Colon (tissue), 2 donors: Measurements from ENCODE around the gene GRHL3.
"Not testable (repeated sequence)": the region's sequence is repeated elsewhere in the genome, so short reads cannot be mapped to it uniquely, and the experiment has no call there.

Experiments used
- FAIRE-seq: peaks from 2 replicates; lab custom pipeline; 2012; peaks lifted over from hg19 to GRCh38; lab: Jason Lieb, UNC
- donor health status: control.
- donor health status: control.

Gene GRHL3

DNA sequence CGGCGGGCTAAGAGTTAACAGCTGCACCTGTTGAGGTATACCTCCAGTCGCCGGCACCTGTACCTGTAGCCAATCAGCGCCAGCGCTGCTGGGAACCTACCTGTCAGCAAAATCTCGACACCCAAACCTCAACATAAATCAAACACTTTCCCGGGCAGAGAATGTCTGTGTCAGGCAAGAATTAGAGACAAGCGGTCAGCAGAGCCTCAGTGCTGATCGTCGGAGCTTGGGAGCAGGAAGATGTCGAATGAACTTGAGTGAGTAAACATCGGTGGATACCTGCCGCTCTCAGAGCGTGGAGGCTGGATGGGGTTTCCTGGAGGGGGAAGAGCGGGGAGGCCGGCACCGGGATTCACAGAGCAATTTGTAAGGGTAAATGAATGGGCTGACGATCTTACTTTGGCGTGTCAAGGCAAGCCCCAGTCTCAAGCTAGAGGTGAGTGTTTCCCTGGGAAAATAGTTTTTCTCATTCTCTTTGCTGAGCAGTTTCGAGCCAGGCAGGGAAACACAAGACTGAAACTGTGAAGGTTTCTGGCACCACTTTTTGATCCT, at the start of gene GRHL3:
Gene GRHL3 (plus strand): TSS at position 46 of the 552 bp plus-strand sequence. CDS start 195 bp downstream, at position 241.
- FAIRE-seq, result no peak

DNA sequence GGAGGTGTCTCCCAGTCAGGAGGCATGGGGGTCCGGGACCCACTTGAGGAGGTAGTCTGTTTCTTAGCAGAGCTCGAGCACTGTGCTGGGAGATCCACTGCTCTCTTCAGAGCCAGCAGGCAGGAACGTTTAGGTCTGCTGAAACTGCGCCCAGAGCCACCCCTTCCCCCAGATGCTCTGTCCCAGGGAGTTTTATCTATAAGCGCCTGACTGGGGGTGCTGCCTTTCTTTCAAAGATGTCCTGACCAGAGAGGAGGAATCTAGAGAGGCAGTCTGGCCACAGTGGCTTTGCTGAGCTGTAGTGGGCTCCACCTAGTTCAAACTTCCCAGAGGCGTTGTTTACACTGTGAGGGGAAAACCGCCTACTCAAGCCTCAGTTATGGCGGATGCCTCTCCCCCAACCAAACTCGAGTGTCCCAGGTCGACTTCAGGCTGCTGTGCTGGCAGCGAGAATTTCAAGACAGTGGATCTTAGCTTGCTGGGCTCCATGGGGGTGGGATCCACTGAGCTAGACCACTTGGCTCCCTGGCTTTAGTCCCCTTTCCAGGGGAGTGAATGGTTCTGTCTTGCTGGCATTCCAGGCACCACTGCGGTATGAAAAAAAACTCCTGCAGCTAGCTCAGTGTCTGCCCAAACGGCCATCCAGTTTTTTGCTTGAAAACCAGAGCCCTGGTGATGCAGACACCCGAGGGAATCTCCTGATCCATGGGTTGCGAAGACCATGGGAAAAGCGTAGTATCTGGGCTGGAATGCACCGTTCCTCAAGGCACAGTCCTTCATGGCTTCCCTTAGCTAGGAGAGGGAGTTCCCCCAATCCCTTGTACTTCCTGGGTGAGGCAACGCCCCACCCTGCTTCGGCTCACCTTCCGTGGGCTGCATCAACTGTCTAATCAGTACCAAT, 44.7 kb upstream of the GRHL3 start:
- FAIRE-seq, result not testable (repeated sequence)

DNA sequence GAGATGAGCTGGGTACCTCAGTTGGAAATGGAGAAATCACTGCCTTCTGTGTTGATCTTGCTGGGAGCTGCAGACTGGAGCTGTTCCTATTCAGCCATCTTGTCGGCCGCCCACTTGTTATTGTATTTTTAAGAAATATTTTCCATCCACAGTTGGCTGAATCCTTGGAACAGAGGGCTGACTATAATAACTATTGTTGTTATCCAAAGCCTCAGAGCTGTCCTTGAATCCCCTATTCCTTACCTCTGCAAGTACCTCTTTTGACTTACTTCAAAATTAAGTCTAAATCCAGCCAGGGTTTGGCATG, 44.1 kb upstream of the GRHL3 start:
- no peak for FAIRE-seq

DNA sequence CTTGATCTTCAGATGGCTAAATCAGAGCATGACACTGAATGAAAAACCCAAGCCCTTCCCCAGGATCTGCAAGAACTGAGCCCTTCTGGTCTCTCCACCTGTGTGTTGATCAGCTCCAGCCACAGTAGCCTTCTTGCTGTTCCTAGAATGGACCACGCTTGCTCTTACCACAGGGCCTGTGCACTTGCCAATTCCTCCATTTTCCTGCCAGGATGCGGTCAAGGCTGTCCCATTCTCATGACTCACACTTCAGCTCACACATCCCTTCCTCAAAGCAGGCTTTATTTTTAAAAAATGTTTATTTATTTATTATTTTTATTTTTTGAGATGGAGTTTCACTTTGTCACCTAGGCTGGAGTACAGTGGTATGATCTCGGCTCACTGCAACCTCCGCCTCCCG, 43.6 kb upstream of the GRHL3 start:
- no peak for FAIRE-seq

DNA sequence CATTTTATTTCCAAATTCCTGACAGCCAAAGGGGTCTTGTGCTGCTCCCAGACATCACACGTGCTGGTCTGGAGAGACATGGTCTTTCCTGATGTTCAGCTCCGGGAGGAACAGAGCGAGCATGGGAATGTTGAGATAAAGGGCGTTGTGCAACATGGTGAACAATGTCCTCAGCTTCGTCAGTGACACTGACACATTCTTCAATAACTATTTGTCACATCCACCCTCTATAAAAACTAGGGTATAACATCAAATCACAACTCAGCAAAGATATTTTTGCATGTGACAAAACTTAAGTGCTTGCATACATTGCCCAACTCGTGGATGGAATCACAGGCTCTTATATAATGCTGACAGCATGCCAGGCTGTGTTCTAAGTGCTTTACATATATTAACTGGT, 42.4 kb upstream of the GRHL3 start:
- FAIRE-seq, result no peak

DNA sequence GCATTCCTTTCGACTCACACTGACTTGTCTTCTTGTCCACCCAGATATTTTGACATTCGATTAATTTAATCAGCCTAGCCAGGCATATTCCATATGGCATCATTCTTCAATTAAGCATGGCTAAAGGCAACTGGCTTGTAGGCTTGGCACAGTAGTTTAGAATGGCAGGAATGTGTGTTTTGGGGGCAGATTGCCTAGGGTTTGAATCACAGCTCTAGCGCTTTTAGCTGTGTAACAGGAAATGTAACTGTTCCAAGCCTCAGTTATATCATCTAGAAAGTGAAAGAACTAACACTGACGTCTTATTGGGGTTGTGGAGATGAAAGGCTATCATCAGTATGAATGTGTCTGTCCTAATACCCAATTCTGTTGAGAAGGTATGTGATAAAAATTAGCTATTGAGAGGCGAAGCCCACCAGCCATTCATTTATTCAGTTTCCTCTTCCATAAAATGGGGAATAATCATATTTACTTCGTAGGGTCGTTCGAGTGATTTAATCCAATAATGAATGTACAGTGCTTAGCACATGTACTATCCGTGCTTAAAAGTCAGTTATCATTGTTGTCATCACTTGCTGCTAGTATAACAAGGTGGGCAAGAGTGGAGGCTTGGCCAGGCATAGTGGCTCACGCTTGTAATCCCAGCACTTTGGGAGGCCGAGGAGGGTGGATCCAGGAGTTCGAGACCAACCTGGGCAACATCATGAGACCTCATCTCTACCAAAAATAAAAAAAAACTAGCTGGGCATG, 41.6 kb upstream of the GRHL3 start:
- no peak for FAIRE-seq

DNA sequence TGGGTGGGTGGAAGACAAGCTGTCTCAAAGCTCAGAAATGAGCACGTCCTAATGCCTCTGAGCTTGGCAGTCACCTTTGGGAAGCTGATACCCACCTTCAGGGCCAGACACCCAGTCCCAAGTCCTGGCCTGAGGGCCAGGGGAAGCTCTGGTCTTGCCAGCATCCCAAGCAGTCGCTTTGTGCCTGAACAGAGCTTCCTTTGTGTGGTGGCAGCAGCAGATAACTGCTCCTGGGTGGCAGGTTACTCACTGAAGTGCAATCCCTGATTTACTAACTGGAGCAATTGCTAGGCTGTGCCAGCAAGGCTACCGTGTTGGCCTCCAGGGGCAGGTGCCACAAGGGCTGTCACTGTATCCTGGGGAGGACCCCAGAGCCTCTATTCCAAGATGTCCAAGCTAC, 40.4 kb upstream of the GRHL3 start:
- no peak for FAIRE-seq

DNA sequence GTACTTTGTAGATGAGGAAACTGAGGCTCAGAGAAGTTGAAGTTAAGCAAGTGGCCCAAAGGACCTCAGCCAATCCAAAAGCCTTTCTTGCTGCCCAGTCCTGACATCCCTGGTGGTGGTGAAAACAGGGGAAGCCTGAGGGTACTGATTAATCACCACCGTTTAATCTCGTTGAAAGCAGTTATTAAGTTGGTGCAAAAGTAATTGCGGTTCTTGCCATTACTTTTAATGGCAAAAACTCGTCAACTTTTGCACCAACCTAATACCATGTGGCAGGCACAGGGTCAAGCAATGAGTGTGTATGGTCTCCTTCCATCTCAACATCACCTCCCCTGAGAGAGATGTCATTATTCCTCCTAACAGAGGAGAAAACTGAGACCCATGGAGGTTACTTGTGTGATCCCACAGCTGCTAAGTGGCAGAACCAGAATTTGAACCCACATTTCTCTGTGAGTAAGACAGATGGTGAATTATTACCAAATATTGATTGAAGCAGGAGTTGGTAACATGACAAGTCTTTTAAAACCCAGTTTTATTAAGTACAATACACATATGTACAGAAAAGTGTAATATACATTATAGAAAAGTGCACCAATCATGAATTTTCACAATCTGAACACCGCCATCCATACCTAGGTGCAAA, 39.4 kb upstream of the GRHL3 start:
- no peak for FAIRE-seq

DNA sequence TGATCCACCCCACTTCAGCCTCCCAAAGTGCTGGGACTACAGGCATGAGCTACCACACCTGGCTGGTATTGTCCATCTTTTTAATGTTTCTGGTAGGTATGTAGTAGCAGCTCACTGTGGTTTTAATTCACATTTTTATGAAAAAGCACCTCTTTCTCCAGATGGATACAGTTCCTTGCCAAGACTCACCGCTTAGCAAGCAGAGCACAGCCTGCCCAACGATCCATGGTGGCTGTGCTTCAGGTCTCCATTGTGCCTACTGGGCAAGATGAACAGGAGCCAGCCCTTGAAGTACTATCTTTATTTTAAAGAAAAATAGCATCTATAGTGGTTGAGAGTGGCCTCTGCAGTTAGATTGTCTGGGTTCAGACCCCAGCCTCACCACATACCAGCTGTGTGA, 37.6 kb upstream of the GRHL3 start:
- FAIRE-seq, result no peak

DNA sequence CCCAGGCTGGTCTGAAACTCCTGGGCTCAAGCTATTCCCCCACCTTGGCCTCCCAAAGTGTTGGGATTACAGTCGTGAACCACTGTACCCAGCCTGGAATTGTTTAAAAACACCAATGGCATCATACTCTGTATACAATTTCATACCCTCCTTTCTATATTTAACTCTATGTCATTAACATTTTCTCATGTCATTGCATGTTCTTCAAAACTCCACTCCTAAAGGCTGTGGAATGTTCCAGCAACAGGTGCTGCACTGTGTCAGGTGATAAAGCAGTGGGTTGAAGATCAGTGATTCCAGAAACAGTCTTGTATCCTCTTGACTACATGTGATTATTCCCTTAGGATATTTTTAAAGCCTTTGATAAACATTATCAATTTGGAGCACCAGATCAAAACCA, 36.7 kb upstream of the GRHL3 start:
- no peak for FAIRE-seq

DNA sequence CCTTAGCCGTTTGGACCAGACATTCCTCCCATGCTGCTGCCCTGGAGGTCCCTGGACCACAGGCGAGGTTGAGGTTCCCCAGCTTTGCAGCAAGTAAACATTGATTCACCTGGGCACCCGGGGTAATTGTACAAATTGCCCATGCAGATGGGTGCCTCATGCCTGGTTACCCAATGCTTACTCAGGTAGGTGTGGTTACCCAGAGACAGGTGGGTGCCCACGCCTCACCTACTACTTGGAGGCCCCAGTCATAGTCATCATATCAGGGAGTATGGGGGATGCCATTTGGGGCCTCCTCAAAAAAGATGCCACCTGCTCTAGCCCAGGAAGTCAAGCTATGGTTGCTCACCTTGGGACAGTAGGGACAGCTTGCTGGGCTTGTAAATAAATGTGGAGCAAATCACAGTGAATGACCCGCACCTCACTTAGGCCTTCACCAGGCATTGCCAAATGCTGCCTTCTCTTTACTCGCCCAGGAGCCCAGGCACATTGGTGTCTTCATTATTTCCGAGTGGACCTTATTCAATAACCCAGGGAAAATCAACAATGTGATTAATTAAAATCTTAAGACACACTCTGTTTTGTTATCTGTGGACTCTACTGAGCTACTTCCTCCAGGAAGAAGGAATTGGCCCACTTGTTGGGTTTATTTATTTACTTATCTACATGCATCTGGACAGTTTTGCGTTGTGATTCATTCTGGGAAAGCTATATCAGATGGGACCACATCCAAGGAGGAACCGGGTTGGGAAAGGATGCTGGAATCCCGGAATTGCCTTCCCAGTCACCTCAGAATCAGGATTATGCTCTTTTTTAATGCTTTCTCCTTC, 35.6 kb upstream of the GRHL3 start:
- FAIRE-seq, result no peak

DNA sequence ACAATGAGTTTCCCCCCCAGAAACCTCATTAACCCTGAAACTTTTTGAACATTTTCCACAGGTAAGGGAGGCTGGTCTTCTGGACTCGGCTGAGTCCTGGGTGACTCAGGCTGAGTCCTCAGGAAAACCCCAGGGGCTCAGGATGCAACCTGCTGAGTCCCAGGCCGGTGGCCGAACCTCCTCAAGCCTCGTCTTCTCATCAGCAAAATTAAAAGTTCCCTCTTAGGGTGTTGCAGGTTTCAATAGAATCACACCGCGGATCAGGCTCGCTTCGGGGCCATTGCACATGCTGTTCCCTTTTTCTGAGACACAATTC, 35.0 kb upstream of the GRHL3 start:
- FAIRE-seq, result no peak

DNA sequence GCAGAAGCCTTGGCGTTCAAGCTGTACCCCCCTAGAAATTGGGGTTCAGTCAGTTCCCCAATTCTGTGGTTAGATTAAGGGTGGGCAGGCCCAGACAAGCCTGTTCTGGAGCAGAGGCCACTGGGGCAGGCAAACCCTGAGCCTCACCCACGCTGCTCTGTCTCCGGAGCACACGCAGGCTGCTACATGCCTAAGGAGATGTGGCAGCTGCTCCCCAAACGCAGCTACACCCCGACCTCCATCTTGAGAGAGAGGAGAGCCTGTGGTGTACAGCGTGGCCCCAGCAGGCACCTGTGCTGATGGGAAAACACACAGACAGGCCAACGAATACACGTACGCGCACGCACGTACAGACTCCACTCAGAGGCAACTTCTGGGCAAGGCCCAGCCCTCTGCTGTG, 33.9 kb upstream of the GRHL3 start:
- FAIRE-seq, result no peak

DNA sequence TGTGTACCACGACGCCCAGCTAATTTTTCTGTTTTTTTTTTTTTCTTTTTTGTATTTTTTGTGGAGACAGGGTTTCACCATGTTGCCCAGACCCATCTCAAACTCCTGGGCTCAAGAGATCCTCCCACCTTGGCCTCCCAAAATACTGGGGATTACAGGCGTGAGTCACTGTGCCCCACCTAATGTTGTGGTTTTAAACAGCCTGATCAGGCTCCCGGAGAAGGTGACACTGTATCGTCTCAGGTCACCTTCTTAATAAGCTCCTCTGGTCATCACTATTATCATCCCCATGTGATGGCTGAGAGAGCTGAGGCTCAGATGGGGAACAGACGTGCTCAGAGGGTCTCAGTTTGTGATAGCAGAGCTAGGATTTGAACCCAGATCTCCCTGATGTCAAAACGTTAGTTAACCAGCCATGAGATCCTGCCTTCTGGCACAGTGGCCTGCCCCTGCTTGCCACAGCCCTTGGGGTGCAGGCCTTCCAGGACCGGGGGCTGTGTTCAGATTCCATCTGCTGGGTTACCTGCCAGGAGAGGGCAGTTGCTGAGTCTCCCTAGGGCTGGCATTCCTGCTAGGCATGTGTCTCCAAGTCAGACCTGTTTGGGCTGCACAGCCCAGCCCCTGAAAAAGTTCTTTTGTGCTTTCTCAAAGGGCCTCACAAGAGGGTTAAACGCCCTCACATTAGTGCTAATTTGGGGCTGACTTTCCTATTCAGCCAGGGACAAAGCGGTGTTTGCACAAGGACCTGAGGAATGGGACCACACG, 32.7 kb upstream of the GRHL3 start:
- FAIRE-seq, result no peak

DNA sequence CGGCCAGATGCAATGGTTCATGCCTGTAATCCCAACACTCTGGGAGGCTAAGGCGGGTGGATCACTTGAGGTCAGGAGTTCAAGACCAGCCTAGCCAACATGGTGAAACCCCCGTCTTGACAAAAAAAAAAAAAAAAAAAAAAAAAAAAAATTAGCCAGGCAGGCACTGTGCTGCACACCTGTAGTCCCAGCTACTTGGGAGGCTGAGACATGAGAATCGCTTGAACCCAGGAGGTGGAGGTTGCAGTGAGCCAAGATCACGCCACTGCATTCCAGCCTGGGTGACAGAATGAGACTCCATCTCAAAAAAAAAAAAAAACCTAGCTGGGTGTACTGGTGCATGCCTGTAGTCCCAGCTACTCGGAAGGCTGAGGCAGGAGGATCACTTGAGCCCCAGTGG, 31.4 kb upstream of the GRHL3 start:
- FAIRE-seq, result not testable (repeated sequence)

DNA sequence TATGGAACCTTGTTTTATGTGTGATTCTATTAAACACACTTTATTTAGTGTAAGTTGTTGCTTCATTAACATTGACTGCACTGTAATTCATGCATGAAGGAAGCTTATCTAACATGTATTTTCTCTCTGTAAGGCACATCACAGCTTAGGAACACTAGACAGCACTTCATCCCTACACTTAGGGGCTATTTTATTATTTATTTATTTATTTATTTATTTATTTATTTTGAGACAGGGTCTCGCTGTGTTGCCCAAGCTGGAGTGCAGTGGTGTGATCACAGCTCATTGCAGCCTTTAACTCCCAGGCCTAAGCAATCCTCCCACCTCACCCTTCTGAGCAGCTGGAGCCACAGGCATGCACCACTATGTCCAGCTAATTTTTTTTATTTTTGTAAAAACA, 30.7 kb upstream of the GRHL3 start:
- FAIRE-seq, result no peak

DNA sequence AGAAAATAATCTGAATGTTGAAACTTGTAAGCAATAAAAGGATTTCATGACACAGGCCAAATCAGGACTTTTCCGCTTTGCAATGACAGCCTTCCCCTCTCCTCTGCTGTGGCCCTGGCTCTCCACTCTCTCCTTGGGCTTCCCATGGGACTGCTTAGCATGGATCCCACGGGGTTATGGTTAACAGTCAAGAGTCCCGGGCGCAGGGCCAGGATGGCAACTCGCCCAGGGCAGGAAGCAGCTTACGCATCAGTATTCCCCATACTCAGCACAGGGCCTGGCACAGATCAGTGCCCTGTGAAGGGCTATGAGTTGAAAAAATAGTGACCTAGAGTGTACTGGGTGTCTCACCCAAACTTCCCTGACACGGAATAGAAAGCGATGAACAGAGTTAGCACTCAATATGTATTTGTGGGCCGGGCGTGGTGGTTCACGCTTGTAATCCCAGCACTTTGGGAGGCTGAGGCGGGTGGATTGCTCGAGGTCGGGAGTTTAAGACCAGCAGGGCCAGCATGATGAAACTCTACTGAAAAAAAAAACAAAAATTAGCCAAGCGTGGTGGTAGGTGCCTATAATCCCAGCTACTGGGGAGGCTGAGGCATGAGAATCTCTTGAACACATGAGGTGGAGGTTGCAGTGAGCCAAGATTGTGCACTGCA, 29.1 kb upstream of the GRHL3 start:
- FAIRE-seq, result no peak

DNA sequence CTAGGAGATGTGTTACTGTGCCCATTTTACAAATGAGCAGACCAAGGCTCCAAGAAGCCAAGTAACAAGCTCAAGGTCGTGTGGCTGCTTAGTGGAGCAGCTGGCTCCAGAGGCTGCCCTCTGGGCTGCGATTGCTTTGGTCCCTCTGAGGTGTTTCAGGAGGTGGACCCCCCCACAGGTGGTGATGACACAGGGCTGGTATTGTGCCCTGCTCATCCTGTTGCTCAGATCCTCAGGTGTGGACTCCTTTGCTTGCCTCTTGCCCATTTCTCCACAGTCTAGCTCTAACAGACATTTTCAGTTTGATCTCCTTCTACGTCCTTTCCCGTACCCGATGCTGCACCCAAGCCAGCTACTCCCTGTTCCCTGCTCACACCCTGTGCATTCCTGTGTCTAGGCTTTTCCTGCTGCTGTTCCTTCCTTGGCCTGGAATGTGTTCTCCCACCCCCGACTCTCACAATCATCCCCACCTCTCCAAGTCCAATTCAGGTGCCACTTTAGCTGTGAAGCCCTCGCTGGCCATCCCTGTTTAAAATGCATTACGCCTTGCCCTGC, 28.1 kb upstream of the GRHL3 start:
- FAIRE-seq, result no peak

DNA sequence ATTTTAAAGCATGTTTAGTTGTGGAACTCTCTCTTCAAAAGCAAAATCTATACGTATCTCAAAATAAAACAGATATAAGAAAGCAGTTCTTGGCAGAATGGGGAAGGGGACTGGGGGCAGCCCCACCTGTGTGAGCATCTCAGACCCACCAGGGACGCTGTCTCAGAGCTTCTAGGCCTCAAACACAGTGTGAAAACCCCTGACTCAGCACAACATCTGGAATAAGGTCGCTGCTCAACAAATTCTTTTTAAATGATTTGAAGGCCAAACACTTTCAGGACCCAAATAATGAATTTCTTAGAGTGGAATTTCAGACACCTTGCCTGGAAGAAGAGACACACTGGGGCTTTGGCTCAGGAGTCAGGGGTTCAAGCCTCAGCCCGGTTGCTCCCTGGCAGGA, 27.1 kb upstream of the GRHL3 start:
- no peak for FAIRE-seq

DNA sequence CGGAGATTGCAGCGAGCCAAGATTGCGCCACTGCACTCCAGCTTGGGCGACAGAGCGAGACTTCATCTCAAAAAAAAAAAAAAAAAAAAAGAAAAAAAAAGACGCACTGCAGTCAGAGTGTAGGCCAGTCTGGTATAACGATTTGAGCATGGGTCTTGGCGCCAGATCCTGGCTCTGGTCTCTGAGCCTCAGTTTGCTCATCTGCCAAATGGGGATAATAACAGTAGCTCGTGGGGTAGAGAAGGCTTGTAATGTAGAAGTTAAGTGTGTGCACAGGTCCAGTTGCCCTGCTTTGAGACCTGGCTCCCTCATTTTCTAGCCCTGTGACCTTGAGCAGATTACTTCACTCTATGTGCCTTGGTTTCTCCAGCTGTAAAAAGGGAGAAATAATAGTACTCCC, 26.3 kb upstream of the GRHL3 start:
- FAIRE-seq, result no peak
